Naive thymus-derived CD4-positive, alpha-beta T cell (primary cell): ENCODE data around the gene INTS1. TPM values are rescaled to one million over a fixed set of nuclear protein-coding genes. Genes with fewer than 3 reads are reported as not detected.

Source experiments
- ATAC-seq: fragments of 150-1000 bp; cut with Tn5 transposase; 2 replicates; pipeline ENCODE4 v1.10.0; 2021; ENCODE audit warnings: mild to moderate bottlenecking, moderate library complexity
- CTCF ChIA-PET: fragments of 350-600 bp; sonication (Branson Sonifier 250); formaldehyde crosslinking; loops from one replicate; lab custom pipeline; 2021; ENCODE audit warnings: antibody characterized with exemption; lab: Charles Lee
- POLR2A ChIA-PET: fragments of 350-600 bp; sonication (Branson Sonifier 250); formaldehyde crosslinking; loops from one replicate; lab custom pipeline; 2021; ENCODE audit warnings: antibody characterized with exemption, inconsistent platforms; lab: Charles Lee
- DNase-seq, 9 donors: peaks; one replicate each; pipeline versions ENCODE4 v3.0.0 to v3.0.0-alpha.2; 2020 to 2022; ENCODE audit warnings: mixed read lengths in 1 of 9
- H3K27ac ChIP-seq: one replicate; pipeline ENCODE4 v1.7.0; 2013; ENCODE audit warnings: mild to moderate bottlenecking, low read depth, low read length, moderate library complexity
- H3K27me3 ChIP-seq, 2 donors: one replicate each; pipeline ENCODE4 v1.7.0; 2013; ENCODE audit warnings: low read length in 2 of 2, mild to moderate bottlenecking in 2 of 2, moderate library complexity in 2 of 2; ENCODE audit not compliant: control insufficient read depth in 2 of 2, insufficient read depth in 2 of 2
- H3K36me3 ChIP-seq, 3 experiments: 1 replicate in 2 of 3; 2 replicates in 1 of 3; pipeline ENCODE4 v1.7.0; 2013; ENCODE audit warnings: low read length in 3 of 3, mild to moderate bottlenecking in 3 of 3, moderate library complexity in 1 of 3; ENCODE audit not compliant: insufficient read depth in 3 of 3, control insufficient read depth in 2 of 3
- H3K4me1 ChIP-seq, 2 donors: one replicate each; pipeline ENCODE4 v1.7.0; 2013; ENCODE audit warnings: low read length in 2 of 2, mild to moderate bottlenecking in 2 of 2, moderate library complexity in 1 of 2; ENCODE audit not compliant: control insufficient read depth in 2 of 2, insufficient read depth in 2 of 2
- H3K4me3 ChIP-seq: 2 replicates; pipeline ENCODE4 v1.7.0; 2013; ENCODE audit warnings: mild to moderate bottlenecking, low read length
- H3K9me3 ChIP-seq, 3 experiments: 1 replicate in 2 of 3; 2 replicates in 1 of 3; pipeline ENCODE4 v1.7.0; 2013; ENCODE audit warnings: low read length in 3 of 3; ENCODE audit not compliant: control insufficient read depth in 2 of 3
- H3K27ac Mint-ChIP-seq, 9 donors: one replicate each; pipeline ENCODE4 v1.8.0; 2020 to 2022; ENCODE audit warnings: mixed read lengths in 9 of 9, mild to moderate bottlenecking in 8 of 9, moderate library complexity in 5 of 9, inconsistent platforms in 2 of 9
- H3K27me3 Mint-ChIP-seq, 5 donors: one replicate each; pipeline ENCODE4 v1.8.0; 2021 to 2022; ENCODE audit warnings: mixed read lengths in 5 of 5, mild to moderate bottlenecking in 1 of 5
- H3K36me3 Mint-ChIP-seq, 5 donors: one replicate each; pipeline ENCODE4 v1.8.0; 2020 to 2022; ENCODE audit warnings: mixed read lengths in 5 of 5, mild to moderate bottlenecking in 3 of 5, inconsistent platforms in 1 of 5
- H3K4me1 Mint-ChIP-seq, 7 donors: one replicate each; pipeline ENCODE4 v1.8.0; 2020 to 2022; ENCODE audit warnings: mixed read lengths in 7 of 7, mild to moderate bottlenecking in 3 of 7, inconsistent platforms in 1 of 7
- H3K4me3 Mint-ChIP-seq, 10 donors: one replicate each; pipeline ENCODE4 v1.8.0; 2020 to 2022; ENCODE audit warnings: mild to moderate bottlenecking in 10 of 10, mixed read lengths in 10 of 10, moderate library complexity in 6 of 10, inconsistent platforms in 2 of 10
- H3K9me3 Mint-ChIP-seq, 11 donors: one replicate each; pipeline ENCODE4 v1.8.0; 2020 to 2022; ENCODE audit warnings: mixed read lengths in 11 of 11, mild to moderate bottlenecking in 4 of 11, inconsistent platforms in 1 of 11, moderate library complexity in 1 of 11
- intact Hi-C, 2 donors: fragments of 100-400 bp; cut with micrococcal nuclease; formaldehyde crosslinking; loops; one replicate each; pipeline ENCODE4 v1.15.1; 2023
- polyA plus RNA-seq, 2 donors: library from polyadenylated mRNA; unstranded; fragments of 300-500 nt; fragmentation: Illumina TruSeq; gene quantifications; one replicate each; pipeline ENCODE4 v1.2.3, GENCODE V29; 2021
- total RNA-seq, 6 experiments: library from RNA in 5 of 6; stranded (reverse) in 5 of 6; gene quantifications; 1 replicate in 5 of 6; 2 replicates in 1 of 6; pipeline ENCODE4 v1.2.3 and lab custom pipeline; 2021 to 2026

INTS1 gene
- total and polyA plus RNA-seq, 7 experiments from 2014 or later, result 15.1 to 157 (median 103) TPM

DNA sequence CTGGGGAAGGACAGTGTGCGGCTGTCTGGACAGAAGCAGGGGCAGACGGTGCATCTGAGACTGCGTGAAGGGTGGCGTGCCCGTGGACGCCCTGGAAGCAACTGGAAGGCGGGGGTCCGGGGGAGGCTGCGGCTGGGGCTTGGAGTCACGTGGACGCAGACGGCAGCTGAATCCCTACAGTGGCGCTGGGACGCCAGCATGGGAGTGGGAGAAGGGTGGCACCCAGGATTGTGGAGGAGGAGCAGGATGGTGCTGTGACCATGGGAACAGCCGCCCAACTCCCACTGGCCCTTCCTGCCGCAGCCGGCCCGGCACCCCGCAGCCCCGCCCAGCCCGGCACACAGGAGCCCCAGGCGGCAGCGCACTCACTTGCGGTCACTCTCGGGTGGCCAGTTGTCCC, 9.7 kb downstream of the INTS1 start:
- intact Hi-C loops, result no loop called here
- peaks cover 5 to 95% (median 7%) of the 10 kb centered on the region in 3 experiments for H3K36me3 ChIP-seq
- no peaks in the 10 kb centered on the region for H3K9me3 ChIP-seq
- ATAC-seq (no peak), DNase-seq (no peak)
- Mint-ChIP-seq H3K4me3 (peak overlapping the region in 1 of 10 donors; percentile 51), H3K9me3 (no peaks in the 10 kb centered on the region), H3K27me3 (no peaks in the 10 kb centered on the region), H3K4me1 (no peaks in the 10 kb centered on the region), H3K27ac (no peak overlapping the region), H3K36me3 (peaks cover 4 to 30% (median 10%) of the 10 kb centered on the region in 5 donors)
- H3K27me3 ChIP-seq, result no peaks in the 10 kb centered on the region
- ChIA-PET CTCF (no interaction called here), POLR2A (interaction anchor here (0.5 to 0.8 kb wide), 2 partner anchors 9 to 619 kb away, joined by 4 to 5 read pairs; no protein-coding TSS in a partner anchor)
- H3K4me3 ChIP-seq, result no peak overlapping the region
- no peaks in the 10 kb centered on the region for H3K4me1 ChIP-seq
- H3K27ac ChIP-seq, result no peak overlapping the region

DNA sequence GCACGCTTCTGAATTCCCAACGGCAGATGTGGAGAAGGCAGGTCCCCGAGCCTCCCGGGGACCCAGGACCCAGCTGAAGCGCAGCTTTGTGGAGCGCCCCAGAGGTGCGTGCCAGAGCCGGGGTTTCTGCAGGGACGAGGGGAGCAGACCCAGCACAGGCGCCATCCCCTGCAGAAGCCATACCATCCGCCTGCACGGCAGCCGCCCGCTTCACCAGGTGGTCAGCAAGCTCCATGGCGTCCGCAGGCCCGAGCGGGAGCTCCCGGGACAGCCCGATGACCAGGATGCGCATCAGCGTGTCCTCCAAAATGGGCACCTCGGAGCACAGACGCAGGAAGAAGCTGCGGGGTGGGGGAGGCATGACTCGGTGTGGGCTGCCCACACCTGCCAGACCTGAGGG, 10.6 kb downstream of the INTS1 start:
- Mint-ChIP-seq H3K27ac (no peak overlapping the region), H3K9me3 (no peaks in the 10 kb centered on the region), H3K27me3 (no peaks in the 10 kb centered on the region), H3K36me3 (peaks cover 4 to 37% (median 10%) of the 10 kb centered on the region in 5 donors), H3K4me1 (no peaks in the 10 kb centered on the region), H3K4me3 (no peak overlapping the region)
- Histone ChIP-seq H3K36me3 (peaks cover 5 to 97% (median 15%) of the 10 kb centered on the region in 3 experiments), H3K4me3 (no peak overlapping the region), H3K27me3 (no peaks in the 10 kb centered on the region), H3K27ac (no peak overlapping the region), H3K4me1 (no peaks in the 10 kb centered on the region), H3K9me3 (no peaks in the 10 kb centered on the region)
- ATAC-seq (no peak), DNase-seq (no peak)
- intact Hi-C loops, result no loop called here
- ChIA-PET CTCF (no interaction called here), POLR2A (interaction anchor here (0.6 kb wide), 2 partner anchors 75 to 88 kb away, joined by 3 to 6 read pairs; no protein-coding TSS in a partner anchor)

DNA sequence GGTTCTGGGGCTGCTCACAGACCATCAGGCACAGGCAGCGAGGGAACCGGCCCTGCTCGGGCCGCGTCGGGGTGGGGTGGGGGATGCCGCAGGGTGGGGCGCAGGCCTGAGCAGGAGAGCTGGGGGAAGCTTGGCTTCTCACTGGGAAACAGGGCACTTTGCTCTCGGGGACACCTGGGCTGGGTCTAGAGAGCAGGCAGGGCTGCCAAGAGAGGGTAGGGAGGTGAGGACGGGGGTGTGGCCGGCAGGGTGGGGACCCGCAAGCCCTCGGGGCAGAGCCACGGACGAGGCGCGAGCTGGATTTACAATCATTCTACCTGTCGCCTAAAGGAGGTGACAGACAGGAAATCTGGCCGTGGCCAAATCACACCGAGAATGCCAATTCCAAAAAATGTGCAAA, 11.1 kb downstream of the INTS1 start:
- peaks cover 4 to 41% (median 11%) of the 10 kb centered on the region in 5 donors for H3K36me3 Mint-ChIP-seq

DNA sequence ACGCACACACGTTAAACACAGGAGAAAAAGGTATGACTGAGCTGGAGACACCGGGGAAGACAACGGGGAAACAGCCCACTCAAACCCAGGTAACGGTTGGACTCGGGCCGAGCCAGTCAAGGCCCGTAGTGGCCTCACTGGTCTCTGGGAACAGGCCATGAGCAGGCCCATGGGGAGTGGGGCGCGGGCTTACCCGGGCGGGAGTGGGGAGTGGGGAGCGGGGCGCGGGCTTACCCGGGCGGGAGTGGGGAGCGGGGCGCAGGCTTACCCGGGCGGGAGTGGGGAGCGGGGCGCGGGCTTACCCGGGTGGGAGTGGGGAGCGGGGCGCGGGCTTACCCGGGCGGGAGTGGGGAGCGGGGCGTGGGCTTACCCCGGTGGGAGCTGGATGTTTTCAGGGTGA, 11.5 kb downstream of the INTS1 start:
- ChIA-PET POLR2A (no interaction called here), CTCF (no interaction called here)
- H3K9me3 ChIP-seq, result no peaks in the 10 kb centered on the region
- no peak overlapping the region for H3K27ac ChIP-seq
- Mint-ChIP-seq H3K4me3 (no peak overlapping the region), H3K27me3 (no peaks in the 10 kb centered on the region), H3K4me1 (no peaks in the 10 kb centered on the region), H3K36me3 (peaks cover 4 to 42% (median 12%) of the 10 kb centered on the region in 5 donors), H3K27ac (peak overlapping the region in 1 of 9 donors; percentile 28), H3K9me3 (no peaks in the 10 kb centered on the region)
- H3K4me3 ChIP-seq, result no peak overlapping the region
- no peaks in the 10 kb centered on the region for H3K27me3 ChIP-seq
- H3K4me1 ChIP-seq, result no peaks in the 10 kb centered on the region
- DNase-seq, result no peak
- no peak for ATAC-seq
- H3K36me3 ChIP-seq, result peaks cover 5 to 99% (median 14%) of the 10 kb centered on the region in 3 experiments
- intact Hi-C loops, result no loop called here

More for the DNA sequence above, 11.1 kb downstream of the INTS1 start:
- H3K4me1 ChIP-seq, result no peaks in the 10 kb centered on the region
- Mint-ChIP-seq H3K27ac (no peak overlapping the region), H3K9me3 (no peaks in the 10 kb centered on the region), H3K4me1 (no peaks in the 10 kb centered on the region), H3K4me3 (no peak overlapping the region), H3K27me3 (no peaks in the 10 kb centered on the region)
- peaks cover 5 to 99% (median 17%) of the 10 kb centered on the region in 3 experiments for H3K36me3 ChIP-seq
- ATAC-seq (no peak), DNase-seq (no peak)
- no peaks in the 10 kb centered on the region for H3K27me3 ChIP-seq
- no peaks in the 10 kb centered on the region for H3K9me3 ChIP-seq
- no peak overlapping the region for H3K27ac ChIP-seq
- intact Hi-C loops, result no loop called here
- ChIA-PET CTCF (no interaction called here), POLR2A (interaction anchor here (0.6 kb wide), 2 partner anchors 75 to 89 kb away, joined by 3 to 6 read pairs; no protein-coding TSS in a partner anchor)
- no peak overlapping the region for H3K4me3 ChIP-seq

DNA sequence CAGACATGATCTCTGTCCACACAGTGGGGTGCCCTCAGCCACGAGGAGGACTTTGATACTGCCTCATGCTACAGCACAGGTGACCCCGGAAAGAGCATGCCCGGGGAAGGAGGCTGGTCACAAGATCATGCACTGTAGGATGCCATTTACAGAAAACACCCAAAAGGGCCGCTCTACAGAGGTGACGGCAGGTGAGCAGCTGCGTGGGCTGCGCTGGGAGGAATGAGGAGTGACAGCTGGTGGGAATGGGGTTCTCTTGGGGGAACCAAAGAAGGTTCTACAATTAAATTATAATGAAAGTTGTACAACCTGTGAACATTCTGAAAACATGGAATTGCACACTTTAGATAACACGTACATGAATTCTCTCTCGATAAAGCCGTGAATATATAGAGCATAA, 12.0 kb downstream of the INTS1 start:
- intact Hi-C loops, result no loop called here
- Mint-ChIP-seq H3K36me3 (peaks cover 4 to 38% (median 12%) of the 10 kb centered on the region in 5 donors), H3K4me3 (no peak overlapping the region), H3K27me3 (no peaks in the 10 kb centered on the region), H3K27ac (peak overlapping the region in 1 of 9 donors; percentile 28), H3K9me3 (no peaks in the 10 kb centered on the region), H3K4me1 (no peaks in the 10 kb centered on the region)
- ChIA-PET POLR2A (no interaction called here), CTCF (no interaction called here)
- Histone ChIP-seq H3K4me1 (no peaks in the 10 kb centered on the region), H3K27me3 (no peaks in the 10 kb centered on the region), H3K27ac (no peak overlapping the region), H3K36me3 (peaks cover 5 to 99% (median 13%) of the 10 kb centered on the region in 3 experiments), H3K4me3 (no peak overlapping the region), H3K9me3 (no peaks in the 10 kb centered on the region)
- DNase-seq (no peak), ATAC-seq (no peak)

DNA sequence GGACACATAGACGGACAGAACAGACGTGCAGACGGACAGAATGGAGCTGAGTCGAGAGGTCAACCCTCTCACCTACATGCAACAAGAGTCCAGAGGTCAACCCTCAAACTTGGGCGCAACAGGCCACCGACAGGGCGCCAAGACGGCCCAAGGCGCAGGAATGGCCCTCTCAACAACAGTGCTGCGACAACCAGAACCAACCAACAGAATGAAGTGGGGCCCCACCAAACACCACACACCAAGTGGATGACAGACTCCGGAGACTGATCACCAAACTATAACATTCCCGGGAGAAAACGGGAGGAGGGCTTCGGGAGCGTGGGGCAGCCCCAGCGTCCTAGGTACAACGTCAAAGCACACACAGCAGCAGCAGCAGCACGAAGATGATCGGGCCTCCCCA, 13.4 kb downstream of the INTS1 start:
- intact Hi-C loops, result no loop called here
- Histone ChIP-seq H3K27ac (no peak overlapping the region), H3K4me1 (no peaks in the 10 kb centered on the region), H3K4me3 (no peak overlapping the region), H3K36me3 (peaks cover 5 to 99% (median 13%) of the 10 kb centered on the region in 3 experiments), H3K27me3 (no peaks in the 10 kb centered on the region), H3K9me3 (no peaks in the 10 kb centered on the region)
- no peak overlapping the region for H3K4me3 Mint-ChIP-seq
- H3K4me1 Mint-ChIP-seq, result no peaks in the 10 kb centered on the region
- no peaks in the 10 kb centered on the region for H3K9me3 Mint-ChIP-seq
- no peaks in the 10 kb centered on the region for H3K27me3 Mint-ChIP-seq
- ATAC-seq, result no peak
- ChIA-PET CTCF (interaction anchor here (0.6 kb wide), 1 partner anchor 32 kb away, joined by 6 read pairs; no protein-coding TSS in a partner anchor), POLR2A (no interaction called here)
- DNase-seq, result no peak
- no peak overlapping the region for H3K27ac Mint-ChIP-seq
- H3K36me3 Mint-ChIP-seq, result peaks cover 4 to 36% (median 12%) of the 10 kb centered on the region in 5 donors

DNA sequence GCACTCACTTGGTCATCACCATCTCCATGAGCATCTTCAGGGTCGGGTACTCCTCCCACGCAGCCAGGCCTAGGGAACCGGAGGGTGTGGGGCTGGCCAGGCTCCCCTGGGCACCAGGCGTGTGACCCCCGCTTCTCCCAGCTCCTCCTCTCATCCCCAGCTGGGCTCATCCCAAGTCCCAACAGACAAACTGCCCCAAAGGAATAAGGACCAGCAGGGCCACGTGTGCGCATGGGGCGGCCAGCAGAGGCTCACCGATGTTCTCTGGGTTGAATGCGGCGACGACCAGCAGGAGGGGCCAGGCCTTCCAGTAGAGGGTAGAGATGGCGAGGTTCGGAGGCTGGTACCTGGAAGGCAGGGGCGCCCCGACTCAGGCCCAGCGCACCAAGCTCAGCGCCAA, 14.9 kb downstream of the INTS1 start:
- Histone ChIP-seq H3K27ac (no peak overlapping the region), H3K36me3 (peaks cover 5 to 99% (median 16%) of the 10 kb centered on the region in 3 experiments), H3K27me3 (no peaks in the 10 kb centered on the region), H3K4me1 (no peaks in the 10 kb centered on the region), H3K9me3 (no peaks in the 10 kb centered on the region), H3K4me3 (no peak overlapping the region)
- intact Hi-C loops, result no loop called here
- Mint-ChIP-seq H3K4me1 (no peaks in the 10 kb centered on the region), H3K27ac (no peak overlapping the region), H3K36me3 (peaks cover 4 to 39% (median 12%) of the 10 kb centered on the region in 5 donors), H3K27me3 (no peaks in the 10 kb centered on the region), H3K4me3 (no peak overlapping the region), H3K9me3 (no peaks in the 10 kb centered on the region)
- ChIA-PET CTCF (no interaction called here), POLR2A (no interaction called here)
- no peak for ATAC-seq
- no peak for DNase-seq
